Lower lobe of right lung (tissue), 2 donors: Measurements from ENCODE around the gene FHIT. TPM values are rescaled to one million over a fixed set of nuclear protein-coding genes. Genes with fewer than 3 reads are reported as not detected.

Experiments
- ATAC-seq, 2 donors: fragments of 200-7000 bp; cut with Tn5 transposase; one replicate each; pipeline ENCODE4 v1.9.1; 2020 to 2022; ENCODE audit warnings: mild to moderate bottlenecking in 2 of 2, moderate library complexity in 2 of 2
- DNase-seq: peaks from one replicate; pipeline ENCODE4 v3.0.0-alpha.2; 2020
- H3K27ac ChIP-seq: fragments of 200-600 bp; one replicate; pipeline ENCODE4 v1.8.0; 2022
- H3K27me3 ChIP-seq: fragments of 200-600 bp; one replicate; pipeline ENCODE4 v1.8.0; 2022; ENCODE audit warnings: low read depth
- H3K36me3 ChIP-seq: fragments of 200-600 bp; one replicate; pipeline ENCODE4 v1.8.0; 2022; ENCODE audit warnings: mild to moderate bottlenecking
- H3K4me1 ChIP-seq: fragments of 200-600 bp; one replicate; pipeline ENCODE4 v1.8.0; 2022
- H3K4me3 ChIP-seq: fragments of 200-600 bp; one replicate; pipeline ENCODE4 v1.8.0; 2022; ENCODE audit warnings: mild to moderate bottlenecking
- H3K9me3 ChIP-seq: fragments of 200-600 bp; one replicate; pipeline ENCODE4 v1.8.0; 2022
- CTCF ChIP-seq: fragments of 200-600 bp; IDR thresholded peaks from one replicate; pipeline ENCODE4 v1.8.0; 2022; ENCODE audit warnings: antibody characterized with exemption, mild to moderate bottlenecking
- intact Hi-C: fragments of 100-400 bp; cut with DNase I; formaldehyde crosslinking; loops from one replicate; pipeline ENCODE4 v1.11.0; 2022
- total RNA-seq: library from RNA; stranded (reverse); fragmentation: NEBNext Ultra II Directional; extraction: Animal tissue kit (Norgen Biotek cat#: 25700); gene quantifications from one replicate; pipeline ENCODE4 v1.2.1, GENCODE V29; 2021
- donor health status: DM: no; HTN: yes; CAD: no; lungs with severe emphysema.

Gene FHIT
- total RNA-seq, 1 donor from 2014 or later = 10.3 TPM

DNA sequence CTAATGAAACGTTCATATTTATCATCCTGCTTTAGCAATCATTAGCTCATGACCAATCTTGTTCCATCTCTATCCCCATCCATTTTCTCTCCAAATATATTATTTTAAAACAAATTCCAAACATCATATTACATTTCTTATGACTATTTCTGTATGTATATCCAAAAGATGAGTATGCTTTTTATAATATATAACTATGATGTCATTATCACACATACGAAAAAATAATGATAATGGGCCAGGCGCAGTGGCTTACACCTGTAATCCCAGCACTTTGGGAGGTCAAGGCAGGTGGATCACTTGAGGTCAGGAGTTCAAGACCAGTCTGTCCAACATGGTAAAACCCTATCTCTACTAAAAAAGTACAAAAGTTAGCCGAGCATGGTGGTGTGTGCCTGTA, 280.4 kb downstream of the FHIT start:
- Histone ChIP-seq H3K4me3 (no peak overlapping the region), H3K4me1 (no peaks in the 10 kb centered on the region), H3K36me3 (no peaks in the 10 kb centered on the region), H3K9me3 (peaks cover 23% of the 10 kb centered on the region), H3K27me3 (no peaks in the 10 kb centered on the region), H3K27ac (no peak overlapping the region)
- intact Hi-C loops = no loop called here
- DNase-seq (no peak), ATAC-seq (no peak)
- no peak for TF ChIP-seq CTCF

GRCh38 chr3:60967141-60967540, 284.1 kb downstream of the FHIT start:
- Histone ChIP-seq H3K4me3 (no peak overlapping the region), H3K27me3 (no peaks in the 10 kb centered on the region), H3K9me3 (peaks cover 11% of the 10 kb centered on the region), H3K4me1 (no peaks in the 10 kb centered on the region), H3K36me3 (no peaks in the 10 kb centered on the region), H3K27ac (no peak overlapping the region)
- DNase-seq = no peak
- no peak for ATAC-seq
- no peak for TF ChIP-seq CTCF
- intact Hi-C loops = no loop called here

- ATAC-seq = no peak
- no peaks in the 10 kb centered on the region for H3K4me1 ChIP-seq
- no peaks in the 10 kb centered on the region for H3K27me3 ChIP-seq
- no peaks in the 10 kb centered on the region for H3K36me3 ChIP-seq
- no peak for DNase-seq
- no peak for TF ChIP-seq CTCF
- intact Hi-C loops = no loop called here
- peaks cover 26% of the 10 kb centered on the region for H3K9me3 ChIP-seq
- H3K4me3 ChIP-seq = no peak overlapping the region
- H3K27ac ChIP-seq = no peak overlapping the region
These were observed 293.7 kb downstream of the FHIT start for GRCh38 chr3:60957541-60957940.

GRCh38 chr3:60956729-60957128, 294.5 kb downstream of the FHIT start:
- no peak for ATAC-seq
- no peak for DNase-seq
- intact Hi-C loops = no loop called here

GRCh38 chr3:60955034-60955433, 296.2 kb downstream of the FHIT start:
- intact Hi-C loops = no loop called here
- Histone ChIP-seq H3K4me3 (no peak overlapping the region), H3K27ac (no peak overlapping the region), H3K4me1 (no peaks in the 10 kb centered on the region), H3K9me3 (peaks cover 26% of the 10 kb centered on the region), H3K27me3 (no peaks in the 10 kb centered on the region), H3K36me3 (no peaks in the 10 kb centered on the region)
- DNase-seq (no peak), ATAC-seq (no peak)
- TF ChIP-seq CTCF = no peak

More at GRCh38 chr3:60956729-60957128, 294.5 kb downstream of the FHIT start:
- H3K27me3 ChIP-seq = no peaks in the 10 kb centered on the region
- no peak overlapping the region for H3K27ac ChIP-seq
- no peaks in the 10 kb centered on the region for H3K4me1 ChIP-seq
- no peak for TF ChIP-seq CTCF
- H3K4me3 ChIP-seq = no peak overlapping the region
- peaks cover 26% of the 10 kb centered on the region for H3K9me3 ChIP-seq
- no peaks in the 10 kb centered on the region for H3K36me3 ChIP-seq

- Histone ChIP-seq H3K9me3 (peaks cover 26% of the 10 kb centered on the region), H3K36me3 (no peaks in the 10 kb centered on the region), H3K4me1 (no peaks in the 10 kb centered on the region), H3K4me3 (no peak overlapping the region), H3K27me3 (no peaks in the 10 kb centered on the region), H3K27ac (no peak overlapping the region)
- TF ChIP-seq CTCF = no peak
- no peak for ATAC-seq
- DNase-seq = no peak
- intact Hi-C loops = no loop called here
These were observed 297.2 kb downstream of the FHIT start for GRCh38 chr3:60954048-60954447.
